Activated naive CD4-positive, alpha-beta T cell treated with anti-CD3 and anti-CD28 coated beads for 36 hours (primary cell): ENCODE measurements around the gene PPP1R3D. TPM values are rescaled to one million over a fixed set of nuclear protein-coding genes. Genes with fewer than 3 reads are reported as not detected.

Experiments used
- CTCF ChIA-PET: fragments of 350-600 bp; sonication (Branson Sonifier 250); formaldehyde crosslinking; loops from one replicate; lab custom pipeline; 2021; ENCODE audit warnings: antibody characterized with exemption; lab: Charles Lee
- DNase-seq: peaks from one replicate; pipeline ENCODE4 v3.0.0-alpha.2; 2020
- H3K27ac Mint-ChIP-seq: one replicate; pipeline ENCODE4 v1.8.0; 2021; ENCODE audit warnings: mild to moderate bottlenecking, mixed read lengths
- H3K27me3 Mint-ChIP-seq: one replicate; pipeline ENCODE4 v1.8.0; 2021; ENCODE audit warnings: low read depth, mixed read lengths
- H3K36me3 Mint-ChIP-seq: one replicate; pipeline ENCODE4 v1.8.0; 2021; ENCODE audit warnings: low read depth, mixed read lengths
- H3K4me1 Mint-ChIP-seq: one replicate; pipeline ENCODE4 v1.8.0; 2021; ENCODE audit warnings: low read depth, mixed read lengths
- H3K4me3 Mint-ChIP-seq: one replicate; pipeline ENCODE4 v1.8.0; 2021; ENCODE audit warnings: mild to moderate bottlenecking, moderate library complexity, mixed read lengths
- H3K9me3 Mint-ChIP-seq: one replicate; pipeline ENCODE4 v1.8.0; 2021; ENCODE audit warnings: mixed read lengths
- intact Hi-C: fragments of 100-400 bp; cut with micrococcal nuclease; formaldehyde crosslinking; loops from one replicate; pipeline ENCODE4 v1.15.1; 2023
- total RNA-seq, 2 experiments: library from RNA; stranded (reverse); gene quantifications; one replicate each; pipeline ENCODE4 v1.2.3, GENCODE V29; 2021

PPP1R3D gene
- total RNA-seq, 2 experiments from 2014 or later = 3.9 to 4.1 TPM

- peaks cover 36% of the 10 kb centered on the region for H3K4me1 Mint-ChIP-seq
- no peak for DNase-seq
- no peaks in the 10 kb centered on the region for H3K9me3 Mint-ChIP-seq
- no peaks in the 10 kb centered on the region for H3K27me3 Mint-ChIP-seq
- intact Hi-C loops = no loop called here
- CTCF ChIA-PET = interaction anchor here (1.0 to 1.4 kb wide), 2 partner anchors 11 to 112 kb away, joined by 3 to 5 read pairs; no protein-coding TSS in a partner anchor
- peaks cover 17% of the 10 kb centered on the region for H3K36me3 Mint-ChIP-seq
- H3K27ac Mint-ChIP-seq = no peak overlapping the region
- no peak overlapping the region for H3K4me3 Mint-ChIP-seq
Observed at GRCh38 chr20:59945731-59946130, 5.6 kb upstream of the PPP1R3D start.

DNA sequence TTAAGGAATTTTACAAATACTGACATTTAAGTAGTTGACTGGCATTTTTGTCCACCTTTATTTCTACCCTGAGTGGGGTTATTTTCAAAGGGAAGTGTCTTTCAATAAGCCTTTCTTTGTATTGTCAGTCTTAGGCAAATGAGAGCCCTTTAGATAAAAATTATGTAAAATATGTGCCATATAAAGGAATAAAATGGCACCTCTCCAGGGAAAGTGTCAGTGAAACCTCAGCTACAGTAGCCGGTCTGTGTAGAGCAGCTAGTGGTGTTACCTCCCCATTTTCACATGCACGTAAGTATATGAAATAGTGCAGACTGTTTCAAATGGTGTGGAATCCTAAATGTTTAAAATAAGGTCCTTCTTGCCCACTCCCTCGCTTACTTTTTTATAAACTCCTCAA, 5.1 kb upstream of the PPP1R3D start:
- DNase-seq = no peak
- intact Hi-C loops = no loop called here
- Mint-ChIP-seq H3K4me3 (no peak overlapping the region), H3K9me3 (no peaks in the 10 kb centered on the region), H3K4me1 (peaks cover 36% of the 10 kb centered on the region), H3K36me3 (peaks cover 17% of the 10 kb centered on the region), H3K27ac (no peak overlapping the region), H3K27me3 (no peaks in the 10 kb centered on the region)
- CTCF ChIA-PET = interaction anchor here (1.5 kb wide), 1 partner anchor 11 kb away, joined by 5 read pairs; the partner anchor contains the start of gene SYCP2

DNA sequence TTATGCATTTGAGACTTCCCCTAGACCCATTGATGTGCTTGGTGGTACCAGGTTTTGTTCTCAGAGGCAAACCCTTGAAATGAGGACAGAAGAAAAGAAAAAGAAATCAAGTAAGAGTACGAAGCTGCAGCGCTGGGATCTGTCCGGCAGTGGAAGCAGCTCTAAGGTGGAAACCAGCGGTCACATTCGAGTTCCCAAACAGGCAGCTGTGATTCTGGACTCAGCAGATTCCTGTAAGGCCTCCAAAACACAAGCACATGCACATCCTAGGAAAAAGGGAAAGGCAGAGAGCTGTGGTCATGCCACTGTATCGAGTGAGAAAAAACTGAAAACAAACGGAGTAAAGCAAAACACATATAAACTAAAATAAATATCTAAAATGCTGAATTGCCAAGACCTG, 4.6 kb upstream of the PPP1R3D start:
- intact Hi-C loops = loop anchor here (5.0 kb wide), 1 partner anchor 1637 kb away; the partner anchor contains the start of gene RAB22A
- Mint-ChIP-seq H3K4me1 (peaks cover 36% of the 10 kb centered on the region), H3K27ac (no peak overlapping the region), H3K9me3 (no peaks in the 10 kb centered on the region), H3K27me3 (no peaks in the 10 kb centered on the region), H3K36me3 (peaks cover 17% of the 10 kb centered on the region), H3K4me3 (no peak overlapping the region)
- CTCF ChIA-PET = interaction anchor here (1.4 to 1.5 kb wide), 2 partner anchors 11 kb away, joined by 5 to 6 read pairs; partner anchors contain the start of gene SYCP2
- no peak for DNase-seq

- Mint-ChIP-seq H3K4me3 (no peak overlapping the region), H3K27ac (no peak overlapping the region), H3K9me3 (peaks cover 2% of the 10 kb centered on the region), H3K27me3 (no peaks in the 10 kb centered on the region), H3K4me1 (peaks cover 39% of the 10 kb centered on the region), H3K36me3 (peaks cover 24% of the 10 kb centered on the region)
- intact Hi-C loops = loop anchor here (5.0 kb wide), 1 partner anchor 1635 kb away; the partner anchor contains the start of gene RAB22A
- CTCF ChIA-PET = interaction anchor here (1.5 kb wide), 1 partner anchor 10 kb away, joined by 6 read pairs; no protein-coding TSS in a partner anchor
- DNase-seq = no peak
Observed at GRCh38 chr20:59942245-59942644, 2.1 kb upstream of the PPP1R3D start.

DNA sequence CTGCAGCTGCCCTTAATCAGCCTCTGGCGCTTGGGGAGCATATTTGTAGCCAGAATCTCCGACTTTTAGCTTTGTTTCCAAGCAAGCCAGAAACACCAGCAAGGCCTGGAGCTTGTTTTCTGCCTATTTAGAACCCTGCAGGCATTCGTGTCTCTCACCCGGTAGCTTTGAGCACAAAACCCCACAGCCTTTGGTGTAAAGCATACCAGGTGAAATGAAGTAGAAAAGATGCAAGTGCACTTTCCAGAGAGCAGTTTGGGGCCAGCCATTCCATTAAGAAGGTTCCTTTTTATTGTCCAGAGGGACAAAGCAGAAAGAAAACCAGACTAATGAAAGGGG, 820 bp upstream of the PPP1R3D start:
- H3K27me3 Mint-ChIP-seq = no peaks in the 10 kb centered on the region
- H3K36me3 Mint-ChIP-seq = peaks cover 24% of the 10 kb centered on the region
- H3K27ac Mint-ChIP-seq = peak overlapping the region; percentile 97
- CTCF ChIA-PET = interaction anchor here (0.8 to 1.8 kb wide), 7 partner anchors 8 to 116 kb away, joined by 3 to 7 read pairs (median 4); no protein-coding TSS in a partner anchor
- DNase-seq = no peak
- intact Hi-C loops = loop anchor here (1.0 to 5.0 kb wide), 2 partner anchors 10 to 1634 kb away; partner anchors contain the start of gene RAB22A
- peaks cover 2% of the 10 kb centered on the region for H3K9me3 Mint-ChIP-seq
- peaks cover 39% of the 10 kb centered on the region for H3K4me1 Mint-ChIP-seq
- peak overlapping the region; percentile 92 for H3K4me3 Mint-ChIP-seq

DNA sequence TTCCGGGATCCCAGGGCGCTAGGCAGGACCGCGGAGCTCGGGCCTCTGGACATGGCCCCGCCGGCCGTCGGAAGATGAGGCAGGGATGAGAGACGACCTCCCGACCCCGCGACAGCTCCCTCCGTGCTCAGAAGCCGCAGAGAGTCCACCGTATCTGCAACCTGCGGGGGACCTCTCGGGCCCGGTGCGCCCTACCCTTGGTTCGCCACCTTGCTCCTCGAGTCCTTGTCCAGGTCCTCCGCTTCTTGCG, 301 bp downstream of the PPP1R3D start:
- Mint-ChIP-seq H3K27me3 (no peaks in the 10 kb centered on the region), H3K36me3 (peaks cover 20% of the 10 kb centered on the region), H3K27ac (peak overlapping the region; percentile 63), H3K9me3 (peaks cover 2% of the 10 kb centered on the region), H3K4me3 (peak overlapping the region; percentile 92), H3K4me1 (peaks cover 35% of the 10 kb centered on the region)
- DNase-seq = no peak
- intact Hi-C loops = loop anchor here (1.0 to 10.0 kb wide), 3 partner anchors 9 to 1633 kb away; partner anchors contain the start of gene RAB22A
- CTCF ChIA-PET = interaction anchor here (1.5 to 1.8 kb wide), 4 partner anchors 9 to 117 kb away, joined by 4 to 7 read pairs (median 5); no protein-coding TSS in a partner anchor

DNA sequence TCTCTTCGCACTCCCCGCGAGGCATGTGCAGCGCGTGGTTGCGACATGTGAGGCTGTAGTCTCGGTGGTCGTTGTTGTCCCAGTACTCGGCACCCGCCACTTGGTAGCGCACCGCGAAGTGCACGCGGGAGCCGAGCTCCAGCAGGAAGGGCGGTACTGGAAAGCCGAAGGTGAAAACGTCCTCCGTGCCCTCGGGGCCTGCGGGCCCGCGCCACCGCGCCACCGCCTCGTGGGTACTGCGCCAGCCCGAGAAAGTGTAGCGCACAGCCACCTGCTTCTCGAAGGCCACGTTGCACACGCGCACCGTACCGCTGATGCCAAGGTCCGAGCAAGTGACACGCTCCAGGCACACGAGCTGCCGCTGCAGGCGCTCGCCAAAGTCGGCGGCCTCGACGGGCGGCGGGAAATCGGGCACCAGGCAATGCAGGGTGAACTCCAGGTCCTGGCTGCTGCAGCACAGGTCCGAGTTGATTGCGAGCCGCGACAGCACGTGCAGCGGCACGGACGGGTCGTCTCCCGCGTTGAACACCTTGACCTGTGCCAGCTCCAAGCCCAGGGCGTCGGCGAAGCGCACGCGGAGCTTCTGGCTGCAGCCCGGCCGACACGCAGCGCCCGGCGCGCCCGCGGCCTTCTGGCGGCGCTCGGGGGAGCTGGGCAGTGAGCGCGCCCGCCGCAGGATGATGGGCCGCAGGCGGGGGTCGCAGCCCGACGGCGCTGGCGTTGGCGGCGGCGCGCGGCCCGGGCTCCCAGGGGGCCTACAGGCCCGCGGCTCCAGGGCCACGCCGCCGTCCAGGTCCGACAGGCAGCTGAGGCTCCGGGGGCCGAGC, 840 bp downstream of the PPP1R3D start:
- DNase-seq = no peak
- CTCF ChIA-PET = interaction anchor here (0.6 to 1.7 kb wide), 5 partner anchors 9 to 624 kb away, joined by 3 to 6 read pairs (median 4); no protein-coding TSS in a partner anchor

GRCh38 chr20:59938696-59939051, 1.4 kb downstream of the PPP1R3D start:
- no peak for DNase-seq
- CTCF ChIA-PET = interaction anchor here (0.6 to 1.1 kb wide), 2 partner anchors 155 to 625 kb away, joined by 3 read pairs; no protein-coding TSS in a partner anchor
- Mint-ChIP-seq H3K36me3 (peaks cover 12% of the 10 kb centered on the region), H3K27ac (peak overlapping the region; percentile 41), H3K9me3 (peaks cover 2% of the 10 kb centered on the region), H3K27me3 (no peaks in the 10 kb centered on the region), H3K4me1 (peaks cover 33% of the 10 kb centered on the region), H3K4me3 (peak overlapping the region; percentile 73)
- intact Hi-C loops = loop anchor here (10.0 kb wide), 1 partner anchor 154 kb away; no protein-coding TSS in a partner anchor

More for the DNA sequence above, 840 bp downstream of the PPP1R3D start:
- Mint-ChIP-seq H3K4me1 (peaks cover 33% of the 10 kb centered on the region), H3K9me3 (peaks cover 2% of the 10 kb centered on the region), H3K27ac (peak overlapping the region; percentile 41), H3K4me3 (peak overlapping the region; percentile 73), H3K27me3 (no peaks in the 10 kb centered on the region), H3K36me3 (peaks cover 14% of the 10 kb centered on the region)
- intact Hi-C loops = loop anchor here (10.0 kb wide), 1 partner anchor 154 kb away; no protein-coding TSS in a partner anchor

GRCh38 chr20:59938221-59938620, 1.9 kb downstream of the PPP1R3D start:
- Mint-ChIP-seq H3K4me3 (peak overlapping the region; percentile 73), H3K27ac (no peak overlapping the region), H3K9me3 (peaks cover 2% of the 10 kb centered on the region), H3K36me3 (peaks cover 12% of the 10 kb centered on the region), H3K4me1 (peaks cover 33% of the 10 kb centered on the region), H3K27me3 (no peaks in the 10 kb centered on the region)
- CTCF ChIA-PET = interaction anchor here (0.6 to 1.1 kb wide), 2 partner anchors 155 to 625 kb away, joined by 3 read pairs; no protein-coding TSS in a partner anchor
- DNase-seq = no peak
- intact Hi-C loops = loop anchor here (10.0 kb wide), 1 partner anchor 153 kb away; no protein-coding TSS in a partner anchor

DNA sequence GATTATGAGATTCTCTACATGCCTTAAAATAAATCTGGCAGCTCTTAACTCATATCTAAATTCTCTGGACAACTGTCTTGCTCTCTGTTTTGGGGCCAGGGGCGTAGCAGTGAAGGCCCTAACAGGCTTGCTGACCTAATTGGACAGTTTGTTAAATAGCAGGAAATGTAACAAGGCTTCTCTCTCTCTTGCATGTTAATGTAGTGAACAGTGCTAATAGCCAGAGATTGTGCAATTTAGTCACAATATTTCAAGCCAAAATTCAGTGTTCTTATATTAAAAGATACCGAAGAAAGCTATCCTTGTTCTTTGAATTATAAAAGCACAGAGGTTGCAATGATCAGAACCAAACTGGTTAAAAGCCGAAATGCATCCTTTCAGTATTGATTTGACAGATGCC, 3.0 kb downstream of the PPP1R3D start:
- H3K4me1 Mint-ChIP-seq = peaks cover 33% of the 10 kb centered on the region
- H3K4me3 Mint-ChIP-seq = no peak overlapping the region
- intact Hi-C loops = loop anchor here (10.0 kb wide), 1 partner anchor 152 kb away; no protein-coding TSS in a partner anchor
- CTCF ChIA-PET = no interaction called here
- DNase-seq = no peak
- H3K27me3 Mint-ChIP-seq = no peaks in the 10 kb centered on the region
- peaks cover 10% of the 10 kb centered on the region for H3K36me3 Mint-ChIP-seq
- H3K9me3 Mint-ChIP-seq = peaks cover 2% of the 10 kb centered on the region
- no peak overlapping the region for H3K27ac Mint-ChIP-seq

- Mint-ChIP-seq H3K36me3 (peaks cover 9% of the 10 kb centered on the region), H3K27me3 (no peaks in the 10 kb centered on the region)
Observed at GRCh38 chr20:59936409-59936808, 3.7 kb downstream of the PPP1R3D start.

More at GRCh38 chr20:59936409-59936808, 3.7 kb downstream of the PPP1R3D start:
- Mint-ChIP-seq H3K4me1 (peaks cover 33% of the 10 kb centered on the region), H3K4me3 (no peak overlapping the region), H3K9me3 (peaks cover 2% of the 10 kb centered on the region), H3K27ac (no peak overlapping the region)
- intact Hi-C loops = loop anchor here (10.0 kb wide), 1 partner anchor 152 kb away; no protein-coding TSS in a partner anchor
- no peak for DNase-seq
- CTCF ChIA-PET = no interaction called here
